ENCODE data around the gene GPC6. TPM values are rescaled to one million over a fixed set of nuclear protein-coding genes. Genes with fewer than 3 reads are reported as not detected.
"Not testable (repeated sequence)": the region's sequence is repeated elsewhere in the genome, so short reads cannot be mapped to it uniquely, and the experiment has no call there.

Gene GPC6
- total RNA-seq, 2 experiments from 2014 or later: not detected

GRCh38 chr13:94333131-94333820 is 1106.7 kb downstream of the GPC6 start:
- POLR2A ChIA-PET: no interaction called here
- CTCF ChIA-PET: no interaction called here

- CTCF ChIA-PET: no interaction called here
- POLR2A ChIA-PET: no interaction called here
Observed at GRCh38 chr13:94335761-94336526, 1109.3 kb downstream of the GPC6 start.

- POLR2A ChIA-PET: no interaction called here
- CTCF ChIA-PET: interaction anchor here (0.6 kb wide), 2 partner anchors 89 to 407 kb away, joined by 4 read pairs; no protein-coding TSS in a partner anchor
Observed at GRCh38 chr13:94339116-94339687, 1112.6 kb downstream of the GPC6 start.

- ChIA-PET POLR2A (no interaction called here), CTCF (no interaction called here)
Observed at GRCh38 chr13:94342436-94343242, 1116.0 kb downstream of the GPC6 start.

DNA sequence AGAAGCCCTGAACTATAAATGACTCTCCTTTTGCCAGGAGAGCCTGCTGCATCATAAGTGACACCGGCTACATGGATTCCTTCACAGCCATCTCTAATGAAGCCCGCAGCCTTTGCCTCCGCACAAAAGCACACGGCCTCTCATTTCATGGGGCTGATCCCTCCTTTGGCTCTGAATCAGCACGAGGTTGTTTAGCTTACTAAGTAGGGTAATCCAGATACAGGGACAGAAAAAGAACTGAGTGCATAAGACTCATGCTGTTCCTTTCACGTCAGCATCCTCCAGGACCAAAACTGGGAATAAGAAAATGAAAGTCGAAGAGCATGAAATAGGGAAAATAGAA is 1116.6 kb downstream of the GPC6 start:
- POLR2A ChIA-PET: no interaction called here
- CTCF ChIA-PET: no interaction called here

DNA sequence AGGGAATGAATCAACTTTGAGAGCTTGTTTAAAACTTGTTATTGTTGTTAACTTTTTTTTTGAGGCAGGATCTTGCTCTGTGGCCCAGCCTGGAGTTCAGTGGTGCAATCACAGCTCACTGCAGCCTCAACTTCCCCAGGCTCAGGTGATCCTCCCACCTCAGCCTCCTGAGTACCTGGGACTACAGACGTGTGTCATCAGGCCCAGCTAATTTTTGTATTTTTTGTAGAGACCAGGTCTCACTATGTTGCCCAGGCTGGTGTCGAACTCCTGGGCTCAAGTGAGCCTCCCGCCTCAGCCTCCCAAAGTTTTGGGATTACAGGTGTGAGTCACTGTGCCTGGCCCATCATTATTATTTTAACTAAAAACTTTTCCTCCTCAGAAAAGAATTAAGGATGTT is 1117.1 kb downstream of the GPC6 start:
- CTCF ChIA-PET, POLR2A ChIA-PET: not testable (repeated sequence)

DNA sequence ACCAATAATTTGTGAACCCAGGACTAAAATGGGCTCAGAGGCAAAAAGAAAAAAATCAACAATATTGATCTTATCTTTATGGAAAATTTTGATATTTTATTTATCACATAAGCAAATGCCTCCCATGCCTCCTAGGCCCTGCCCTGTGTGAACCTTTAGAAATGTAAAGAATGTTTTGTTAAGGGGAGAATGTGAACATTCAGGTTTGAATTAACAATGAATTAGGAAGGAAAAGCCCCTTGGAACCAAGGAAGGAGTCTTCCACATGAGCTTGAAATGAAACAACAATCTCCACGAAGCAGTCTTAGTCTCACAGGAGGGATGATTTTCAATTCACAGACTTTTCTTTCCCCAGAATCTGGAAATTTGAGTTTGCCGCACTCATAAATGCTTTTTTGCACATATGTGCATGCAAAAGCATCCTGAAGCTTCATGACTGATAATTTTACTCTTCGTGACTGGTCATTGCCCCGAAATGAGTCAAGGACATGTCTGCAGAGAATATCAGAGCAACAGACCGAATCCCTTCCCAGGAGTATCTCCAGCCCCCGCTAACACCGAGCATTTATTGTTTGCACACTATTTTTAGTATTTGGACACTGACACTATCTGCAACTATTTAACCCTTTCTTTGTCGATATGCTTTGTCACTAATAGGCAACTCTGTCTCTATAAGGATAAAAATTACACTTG is 1117.7 kb downstream of the GPC6 start:
- CTCF ChIA-PET: no interaction called here
- POLR2A ChIA-PET: no interaction called here

GRCh38 chr13:94345374-94346195 is 1119.0 kb downstream of the GPC6 start:
- ChIA-PET CTCF (no interaction called here), POLR2A (no interaction called here)

- POLR2A ChIA-PET: no interaction called here
- CTCF ChIA-PET: interaction anchor here (0.7 kb wide), 1 partner anchor 230 kb away, joined by 3 read pairs; no protein-coding TSS in a partner anchor
Observed at GRCh38 chr13:94346261-94347019, 1119.8 kb downstream of the GPC6 start.

DNA sequence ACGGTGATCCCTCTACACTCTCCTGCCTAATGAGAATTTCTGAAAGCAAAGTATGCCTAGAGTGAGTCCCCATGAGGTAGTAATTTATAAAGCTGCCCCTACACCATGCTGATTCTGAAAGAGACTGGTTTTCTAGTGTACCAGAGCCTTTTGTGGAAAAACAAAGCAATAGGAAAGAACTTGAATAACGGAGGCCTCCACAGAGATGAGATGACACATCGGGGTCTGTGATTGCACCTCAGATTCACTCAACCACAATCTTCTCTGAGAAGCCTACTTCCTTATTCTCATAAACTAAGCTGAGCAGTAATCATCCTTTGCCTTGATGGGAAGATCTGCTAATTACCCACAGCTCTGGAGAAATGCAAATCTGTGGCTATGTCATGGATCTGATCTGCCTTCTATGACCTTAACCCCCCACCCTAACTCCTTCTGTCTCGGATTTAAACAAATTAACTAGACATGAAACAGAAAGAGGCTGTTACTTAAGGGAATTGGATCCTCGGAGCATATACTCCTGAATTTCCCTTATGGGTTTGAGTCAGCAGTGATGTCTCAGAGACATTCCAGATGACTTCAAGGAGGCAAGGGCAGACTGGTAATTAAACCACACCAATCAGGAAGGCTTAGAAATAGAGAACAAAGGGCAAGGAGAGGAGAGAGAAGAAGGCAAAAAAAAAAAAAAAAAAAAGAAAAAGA is 1124.8 kb downstream of the GPC6 start:
- ChIA-PET POLR2A (interaction anchor here (1.0 kb wide), 1 partner anchor 198 kb away, joined by 3 read pairs; no protein-coding TSS in a partner anchor), CTCF (interaction anchor here (1.4 kb wide), 1 partner anchor 41 kb away, joined by 3 read pairs; no protein-coding TSS in a partner anchor)

DNA sequence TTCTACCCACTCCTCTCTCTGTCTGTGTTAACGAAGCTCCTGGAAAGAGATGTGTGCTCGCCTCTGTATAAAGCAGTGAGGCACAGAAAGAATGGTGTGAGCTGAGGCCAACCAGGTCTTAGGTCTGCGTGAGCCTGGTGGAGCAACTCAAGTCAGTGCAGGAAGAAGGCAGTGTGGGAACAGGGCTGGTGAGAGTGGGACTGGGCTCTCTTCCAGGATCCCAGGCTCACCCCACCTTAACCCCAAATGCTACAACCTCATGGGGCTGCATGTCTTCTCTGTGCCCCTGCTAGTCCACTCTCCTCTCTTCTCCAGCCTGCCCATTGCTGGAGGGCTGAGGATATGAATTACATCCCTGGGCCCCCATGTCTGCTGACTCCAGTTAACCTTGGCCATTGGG is 1125.5 kb downstream of the GPC6 start:
- CTCF ChIA-PET: no interaction called here
- POLR2A ChIA-PET: no interaction called here

GRCh38 chr13:94353167-94353710 is 1126.6 kb downstream of the GPC6 start:
- ChIA-PET CTCF (no interaction called here), POLR2A (no interaction called here)

GRCh38 chr13:94359875-94360274 is 1133.3 kb downstream of the GPC6 start:
- ChIA-PET CTCF (no interaction called here), POLR2A (no interaction called here)

DNA sequence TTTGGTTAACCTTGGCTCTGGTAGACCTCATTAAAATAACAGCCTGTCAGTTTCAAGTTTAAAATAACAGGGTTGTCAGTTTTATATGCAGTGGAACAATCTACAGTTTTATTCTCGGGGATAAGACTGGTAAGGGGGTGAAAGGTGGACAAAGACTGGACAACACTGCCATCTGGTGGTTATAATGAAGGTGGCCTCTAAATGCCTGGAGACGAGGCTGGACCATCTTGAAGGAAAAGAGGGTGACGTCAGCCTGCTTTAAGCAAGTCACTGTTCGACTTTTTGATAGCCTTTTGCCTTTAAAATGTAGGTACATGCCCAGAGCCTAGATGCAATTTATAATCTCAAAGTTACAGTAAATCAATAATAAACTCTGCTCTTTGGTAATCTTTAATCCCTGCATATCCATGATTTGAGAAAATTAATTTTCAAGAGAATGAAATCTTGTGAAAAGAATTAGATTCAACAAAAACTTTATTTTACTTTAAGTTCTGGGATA is 1135.9 kb downstream of the GPC6 start:
- POLR2A ChIA-PET: no interaction called here
- CTCF ChIA-PET: interaction anchor here (0.9 to 1.0 kb wide), 2 partner anchors 8 to 39 kb away, joined by 3 read pairs; no protein-coding TSS in a partner anchor

- ChIA-PET CTCF (no interaction called here), POLR2A (no interaction called here)
Observed at GRCh38 chr13:94366677-94367076, 1140.1 kb downstream of the GPC6 start.

DNA sequence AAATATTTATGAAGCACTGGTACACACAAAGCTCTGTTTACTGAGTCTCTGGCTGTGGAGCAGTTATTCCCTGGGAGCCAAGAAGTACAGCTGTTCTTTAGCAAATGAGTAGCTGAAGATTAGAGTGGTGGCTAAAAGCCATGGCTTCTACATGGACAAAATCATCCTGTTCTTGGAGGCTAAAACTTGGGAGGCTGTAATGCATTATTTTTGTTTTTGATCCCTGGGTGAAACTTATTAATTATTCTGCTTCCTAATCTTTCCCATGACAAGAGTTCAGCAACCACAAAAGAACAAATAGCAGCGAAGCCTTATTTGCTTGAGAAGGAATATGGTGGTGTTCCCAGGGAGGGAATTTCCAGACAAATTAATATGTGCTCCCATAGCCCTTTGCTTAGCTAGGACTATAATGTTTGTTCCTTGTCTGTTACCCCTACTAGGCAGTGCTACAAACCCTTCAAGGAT is 1143.4 kb downstream of the GPC6 start:
- CTCF ChIA-PET: no interaction called here
- POLR2A ChIA-PET: no interaction called here

GRCh38 chr13:94371855-94372254 is 1145.2 kb downstream of the GPC6 start:
- CTCF ChIA-PET: no interaction called here
- POLR2A ChIA-PET: no interaction called here
